GM12878 (cell line): ENCODE results near the gene LMTK3. TPM values are rescaled to one million over a fixed set of nuclear protein-coding genes. Genes with fewer than 3 reads are reported as not detected.

Experiments used
- ATAC-seq: fragments of 200-7000 bp; cut with Tn5 transposase; 3 replicates; pipeline ENCODE4 v1.9.1; 2020; ENCODE audit warnings: mild to moderate bottlenecking, moderate library complexity
- BruUV-seq: library from RNA; stranded (reverse); fragments of 400-500 nt; replicated peaks from 2 replicates; lab custom pipeline; 2021; lab: Mats Ljungman, UMichigan
- CTCF ChIA-PET: fragments of 300-600 bp; sonication (Branson Sonifier 250); formaldehyde crosslinking; extraction: SDS; loops from one replicate; lab custom pipeline; 2021; ENCODE audit warnings: inconsistent platforms; lab: Yijun Ruan, JAX
- POLR2A ChIA-PET: fragments of 350-600 bp; formaldehyde crosslinking; extraction: SDS; loops from one replicate; lab custom pipeline; 2021; ENCODE audit warnings: inconsistent platforms; lab: Charles Lee
- RAD21 ChIA-PET: fragments of 300-600 bp; sonication (Branson Sonifier 250); formaldehyde crosslinking; loops from one replicate; lab custom pipeline; 2023; ENCODE audit warnings: antibody characterized with exemption; ENCODE audit not compliant: unreplicated experiment; lab: Charles Lee
- SMC1A ChIA-PET: fragments of 300-600 bp; sonication (Branson Sonifier 250); formaldehyde crosslinking; loops from one replicate; lab custom pipeline; 2023; ENCODE audit not compliant: unreplicated experiment, uncharacterized antibody; lab: Charles Lee
- DNase-seq: peaks from one replicate; pipeline ENCODE4 v3.0.0-alpha.2; 2011; ENCODE audit warnings: low read depth, low spot score
- FAIRE-seq: peaks from 3 replicates; lab custom pipeline; 2011; peaks lifted over from hg19 to GRCh38; lab: Jason Lieb, UNC
- H2AFZ ChIP-seq: 2 replicates; pipeline ENCODE4 v1.6.0; 2011; ENCODE audit warnings: low read depth, low read length, control low read depth; ENCODE audit not compliant: control insufficient read depth
- H3K27ac ChIP-seq: 2 replicates; pipeline ENCODE4 v1.5.1; 2011; ENCODE audit warnings: control low read depth; ENCODE audit not compliant: control insufficient read depth, insufficient read depth
- H3K27me3 ChIP-seq, 2 experiments: replicated peaks in 1 of 2; 2 replicates each; pipeline versions ENCODE4 v1.6.0 to v1.6.1; 2011; ENCODE audit warnings: low read length in 1 of 2; ENCODE audit not compliant: control insufficient read depth in 2 of 2, insufficient read depth in 2 of 2
- H3K36me3 ChIP-seq, 2 experiments: 2 replicates each; pipeline ENCODE4 v1.5.1; 2011; ENCODE audit warnings: low read length in 1 of 2; ENCODE audit not compliant: control insufficient read depth in 2 of 2, insufficient read depth in 2 of 2
- H3K4me1 ChIP-seq: 2 replicates; pipeline ENCODE4 v1.6.1; 2011; ENCODE audit warnings: mild to moderate bottlenecking, low read length, moderate library complexity, mixed read lengths; ENCODE audit not compliant: control insufficient read depth, insufficient read depth
- H3K4me2 ChIP-seq: 2 replicates; pipeline ENCODE4 v1.6.0; 2011; ENCODE audit warnings: control low read depth; ENCODE audit not compliant: control insufficient read depth, insufficient read depth
- H3K4me3 ChIP-seq: fragments of 200-600 bp; sonication (generic); 2 replicates; pipeline ENCODE4 v1.5.1; 2016
- H3K79me2 ChIP-seq: 2 replicates; pipeline ENCODE4 v1.6.0; 2011; ENCODE audit warnings: low read length; ENCODE audit not compliant: control insufficient read depth, insufficient read depth
- H3K9ac ChIP-seq: 2 replicates; pipeline ENCODE4 v1.8.0; 2011; ENCODE audit warnings: low read length, control low read depth, mixed read lengths; ENCODE audit not compliant: control insufficient read depth, insufficient read depth
- H3K9me3 ChIP-seq: replicated peaks from 3 replicates; pipeline ENCODE4 v1.5.1; 2011; ENCODE audit warnings: mild to moderate bottlenecking, low read length; ENCODE audit not compliant: control insufficient read depth, insufficient read depth
- H4K20me1 ChIP-seq: 2 replicates; pipeline ENCODE4 v1.6.0; 2011; ENCODE audit not compliant: control insufficient read depth, insufficient read depth
- BHLHE40 ChIP-seq, 2 experiments: fragments of 450-650 bp in 1 of 2; IDR thresholded peaks; 2 replicates each; pipeline ENCODE4 v1.6.1; 2011 to 2017; ENCODE audit warnings: low read depth in 2 of 2, borderline replicate concordance in 1 of 2, improper control_type of control experiment in 1 of 2, low read length in 1 of 2, mild to moderate bottlenecking in 1 of 2
- CBFB ChIP-seq: IDR thresholded peaks from 2 replicates; pipeline ENCODE4 v1.6.1; 2016; ENCODE audit warnings: antibody characterized with exemption, low read depth
- CEBPB ChIP-seq, 2 experiments: fragments of 150-350 bp in 1 of 2; IDR thresholded peaks; 2 replicates each; pipeline ENCODE4 v1.6.1; 2012 to 2014; ENCODE audit warnings: low read depth in 2 of 2, low read length in 2 of 2, borderline replicate concordance in 1 of 2, inconsistent platforms in 1 of 2
- EED ChIP-seq: sonication (generic); IDR thresholded peaks from 2 replicates; pipeline ENCODE4 v1.6.1; 2016; ENCODE audit warnings: antibody characterized with exemption, low read depth
- FOXM1 ChIP-seq: IDR thresholded peaks from 2 replicates; pipeline ENCODE4 v1.6.1; 2012; ENCODE audit warnings: low read depth, mild to moderate bottlenecking, inconsistent platforms, low read length, moderate library complexity
- GATAD2B ChIP-seq: fragments of 450-650 bp; conservative IDR thresholded peaks from 2 replicates; pipeline ENCODE4 v1.6.1; 2017; ENCODE audit warnings: low read depth, mild to moderate bottlenecking, moderate library complexity
- HDAC6 ChIP-seq: fragments of 200-600 bp; sonication (generic); IDR thresholded peaks from one replicate; pipeline ENCODE4 v1.8.0; 2017; ENCODE audit warnings: antibody characterized with exemption; ENCODE audit not compliant: unreplicated experiment
- JUND ChIP-seq: IDR thresholded peaks from 2 replicates; pipeline ENCODE4 v1.6.1; 2012; ENCODE audit warnings: low read depth, mild to moderate bottlenecking, low read length, improper control_type of control experiment, moderate library complexity
- MEF2B ChIP-seq: fragments of 450-650 bp; IDR thresholded peaks from 2 replicates; pipeline ENCODE4 v1.6.1; 2018; ENCODE audit warnings: mild to moderate bottlenecking, moderate library complexity; ENCODE audit not compliant: partially characterized antibody, poor library complexity, severe bottlenecking
- PAX8 ChIP-seq: fragments of 450-650 bp; IDR thresholded peaks from 2 replicates; pipeline ENCODE4 v1.6.1; 2017; ENCODE audit warnings: mild to moderate bottlenecking, moderate library complexity
- RAD51 ChIP-seq: fragments of 450-650 bp; IDR thresholded peaks from 2 replicates; pipeline ENCODE4 v1.6.1; 2016; ENCODE audit warnings: moderate library complexity, mild to moderate bottlenecking, inconsistent platforms
- SIN3A ChIP-seq: IDR thresholded peaks from 2 replicates; pipeline ENCODE4 v1.6.1; 2012; ENCODE audit warnings: low read depth, low read length, improper control_type of control experiment
- SMARCA5 ChIP-seq: fragments of 450-650 bp; IDR thresholded peaks from 2 replicates; pipeline ENCODE4 v1.6.1; 2017; ENCODE audit warnings: mild to moderate bottlenecking
- YBX1 ChIP-seq: fragments of 450-650 bp; IDR thresholded peaks from 2 replicates; pipeline ENCODE4 v1.6.1; 2016; ENCODE audit warnings: antibody characterized with exemption
- ZNF24 ChIP-seq: fragments of 450-650 bp; IDR thresholded peaks from 2 replicates; pipeline ENCODE4 v1.6.1; 2017; ENCODE audit warnings: antibody characterized with exemption, mild to moderate bottlenecking
- WGBS: methylation state at CpG from one replicate; pipeline ENCODE4 v1.1.6; 2016; ENCODE audit warnings: low lambda C conversion rate; ENCODE audit not compliant: insufficient replicate concordance, insufficient coverage; ENCODE audit errors: missing lambda C conversion rate; 5-methylcytosine and 5-hydroxymethylcytosine counted together
- in situ Hi-C: fragments of 300-500 bp; cut with MboI; formaldehyde crosslinking; loops from 9 replicates; pipeline ENCODE4 v1.14.3; 2018; ENCODE audit warnings: mixed read lengths
- intact Hi-C: fragments of 100-400 bp; cut with micrococcal nuclease; formaldehyde crosslinking; loops from one replicate; pipeline ENCODE4 v1.14.2; 2022; ENCODE audit not compliant: unreplicated experiment
- polyA plus RNA-seq, 11 experiments: library from polyadenylated mRNA; depleted of rRNA in 4 of 11; unstranded in 6 of 11; stranded (reverse) in 5 of 11; fragments of >200 nt; fragmentation: Nextera tagmentation in 4 of 11; fragmentation: Illumina TruSeq in 1 of 11; extraction: Ambion mirVana in 4 of 11; extraction: Trizol in 1 of 11; gene quantifications; 1 replicate in 1 of 11; 2 replicates in 10 of 11; pipeline versions ENCODE4 v1.2.1 to v1.2.3, GENCODE V29; 2011 to 2016; ENCODE audit warnings: inconsistent platforms in 2 of 11, missing spikeins in 2 of 11, low read depth in 1 of 11
- total RNA-seq, 4 experiments: library from RNA; depleted of rRNA in 3 of 4; stranded (reverse); fragments of >200 nt in 3 of 4; fragmentation: Illumina TruSeq in 1 of 4; extraction: Trizol in 1 of 4; gene quantifications; 2 replicates each; pipeline versions ENCODE4 v1.2.1 to v1.2.3, GENCODE V29; 2013 to 2021

LMTK3 gene
- total and polyA plus RNA-seq, 10 of the 15 experiments (the other 5 are each of a cell fraction or from before 2014, with no cell fraction given), result under 0.01 to 0.28 (median 0.04) TPM; not detected in 3

DNA sequence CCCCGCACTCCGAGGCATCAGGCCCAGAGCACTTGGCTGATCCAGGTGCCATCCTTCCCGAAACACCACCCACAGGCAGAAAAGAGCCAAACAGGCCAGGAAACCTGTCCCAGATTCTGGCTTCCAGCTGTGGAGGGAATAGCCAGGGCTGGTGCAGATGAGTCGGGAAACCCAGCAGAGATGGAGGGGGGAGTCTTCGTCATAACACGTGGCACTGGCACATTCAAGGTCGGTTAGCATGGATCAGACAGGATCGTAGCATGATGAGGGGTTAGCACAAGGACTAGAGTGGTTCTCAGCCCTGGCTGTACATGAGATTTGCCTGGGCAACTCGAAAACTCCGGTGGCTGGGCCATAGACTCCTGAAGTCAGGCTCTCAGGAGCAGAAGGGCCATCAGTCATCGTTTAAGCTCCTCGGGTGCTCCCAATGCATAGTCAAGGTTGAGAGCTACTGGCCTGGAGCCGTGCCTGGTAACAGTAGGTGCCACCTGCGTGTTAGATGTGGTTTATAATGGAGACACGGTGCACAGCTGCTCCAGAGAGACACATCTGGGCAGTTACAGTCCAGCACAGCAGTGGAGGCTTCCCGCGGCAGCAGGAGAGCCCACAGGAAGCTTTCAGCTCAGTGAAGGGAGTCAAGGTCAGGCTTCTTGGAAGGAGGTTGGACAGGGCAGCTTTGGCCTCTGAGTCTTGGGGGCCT, 36.1 kb downstream of the LMTK3 start:
- intact Hi-C loops (no loop called here), in situ Hi-C loops (no loop called here)
- no peak for FAIRE-seq
- ATAC-seq, result no peak
- H3K9me3 ChIP-seq, result no peaks in the 10 kb centered on the region
- ChIA-PET POLR2A (no interaction called here), RAD21 (no interaction called here), CTCF (interaction anchor here (5.0 kb wide), 1 partner anchor 13 kb away, joined by 27 read pairs; no protein-coding TSS in a partner anchor), SMC1A (no interaction called here)
- H3K36me3 ChIP-seq, result peaks cover 4 to 13% of the 10 kb centered on the region in 2 experiments; a peak in 3 of 4 replicates
- peaks cover 1% of the 10 kb centered on the region; the same call in 1 of the 2 replicates for H3K4me1 ChIP-seq
- no peaks in the 10 kb centered on the region for H3K27me3 ChIP-seq
- no peak overlapping the region for H3K4me2 ChIP-seq
- H2AFZ ChIP-seq, result no peak overlapping the region
- H3K27ac ChIP-seq, result no peak overlapping the region
- H3K4me3 ChIP-seq, result no peak overlapping the region
- peaks cover 2% of the 10 kb centered on the region; the same call in 1 of the 2 replicates for H4K20me1 ChIP-seq
- no peak for TF ChIP-seq BHLHE40 (IDR thresholded peaks at IDR 0.05; ENCODE audit: borderline replicate concordance in 1 of 2, low read depth in 2 of 2, low read length in 1 of 2)
- no peak for TF ChIP-seq CEBPB (IDR thresholded peaks at IDR 0.05; ENCODE audit: borderline replicate concordance in 1 of 2, low read depth in 2 of 2, low read length in 2 of 2)
- TF ChIP-seq YBX1, result no peak
- TF ChIP-seq GATAD2B, result no peak
- WGBS, result 90% methylated on average over 17 of the region's 17 CpGs
- H3K79me2 ChIP-seq, result no peaks in the 10 kb centered on the region; the same call in 1 of the 2 replicates
- DNase-seq, result no peak
- H3K9ac ChIP-seq, result no peak overlapping the region
- no TSS peak for BruUV-seq

DNA sequence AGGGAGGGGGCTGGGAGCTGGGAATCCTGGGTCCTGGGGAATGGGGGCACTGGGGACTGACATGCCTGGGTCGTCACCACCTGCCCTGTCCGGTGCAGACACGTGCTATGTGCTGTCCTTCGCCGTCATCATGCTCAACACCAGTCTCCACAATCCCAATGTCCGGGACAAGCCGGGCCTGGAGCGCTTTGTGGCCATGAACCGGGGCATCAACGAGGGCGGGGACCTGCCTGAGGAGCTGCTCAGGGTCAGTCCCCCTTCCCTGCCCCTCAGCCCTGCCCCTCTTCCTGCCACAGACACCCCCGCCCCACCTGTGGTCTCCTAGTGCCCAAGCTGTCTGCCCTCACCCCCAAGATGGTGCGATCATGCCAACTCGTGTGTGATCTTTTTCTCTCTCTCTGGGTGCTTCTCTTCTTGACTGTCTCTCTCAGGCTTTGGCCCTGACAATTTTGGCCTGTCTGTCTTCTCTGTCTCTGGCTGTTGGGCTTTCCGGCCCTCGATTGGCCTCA, 37.5 kb downstream of the LMTK3 start:
- H3K27ac ChIP-seq, result no peak overlapping the region
- no peaks in the 10 kb centered on the region for H3K27me3 ChIP-seq
- intact Hi-C loops (no loop called here), in situ Hi-C loops (no loop called here)
- H3K9me3 ChIP-seq, result no peaks in the 10 kb centered on the region
- no peak overlapping the region for H3K9ac ChIP-seq
- 91% methylated on average over 15 of the region's 16 CpGs for WGBS
- CTCF ChIA-PET, result interaction anchor here (0.6 to 5.0 kb wide), 2 partner anchors 8 to 15 kb away, joined by 3 to 27 read pairs; no protein-coding TSS in a partner anchor
- ATAC-seq (no peak), DNase-seq (no peak), FAIRE-seq (no peak)
- peaks cover 3% of the 10 kb centered on the region; the same call in 1 of the 2 replicates for H4K20me1 ChIP-seq
- H3K4me2 ChIP-seq, result no peak overlapping the region
- H3K36me3 ChIP-seq, result peaks cover 4 to 13% of the 10 kb centered on the region in 2 experiments; a peak in 3 of 4 replicates
- H2AFZ ChIP-seq, result no peak overlapping the region
- no TSS peak for BruUV-seq
- POLR2A ChIA-PET, result no interaction called here
- no peak overlapping the region for H3K4me3 ChIP-seq
- RAD21 ChIA-PET, result no interaction called here
- H3K4me1 ChIP-seq, result peaks cover 5% of the 10 kb centered on the region; the same call in 1 of the 2 replicates
- H3K79me2 ChIP-seq, result peaks cover 9% of the 10 kb centered on the region
- SMC1A ChIA-PET, result no interaction called here
- TF ChIP-seq SMARCA5 (no peak), JUND (no peak), EED (no peak), SIN3A (no peak), ZNF24 (no peak), YBX1 (no peak), HDAC6 (no peak), MEF2B (no peak), FOXM1 (no peak), PAX8 (no peak), RAD51 (no peak), CBFB (no peak)
